HepG2 (cell line): Measurements from ENCODE around the gene SCAMP3. TPM values are rescaled to one million over a fixed set of nuclear protein-coding genes. Genes with fewer than 3 reads are reported as not detected.

ENCODE experiments used
- CERS6 ChIP-seq: sonication (generic); formaldehyde crosslinking; IDR thresholded peaks from 2 replicates; pipeline ENCODE4 v1.5.0; 2020; ENCODE audit warnings: missing genetic modification reagents
- ERF ChIP-seq: IDR thresholded peaks from 2 replicates; pipeline ENCODE4 v1.6.1; 2018; ENCODE audit warnings: missing biosample characterization, missing genetic modification reagents
- GFI1 ChIP-seq: sonication (generic); formaldehyde crosslinking; IDR thresholded peaks from 2 replicates; pipeline ENCODE4 v1.5.0; 2020; ENCODE audit warnings: missing genetic modification reagents, mild to moderate bottlenecking, borderline replicate concordance
- KLF9 ChIP-seq: IDR thresholded peaks from 2 replicates; pipeline ENCODE4 v1.6.1; 2016; ENCODE audit warnings: low read depth
- PCBP2 ChIP-seq: fragments of 200-400 bp; formaldehyde crosslinking; optimal IDR thresholded peaks from 2 replicates; pipeline ENCODE3; 2018; ENCODE audit warnings: low read length, low read depth; ENCODE audit not compliant: poor library complexity, severe bottlenecking
- RAD21 ChIP-seq: fragments of 450-650 bp; formaldehyde crosslinking; IDR thresholded peaks from 2 replicates; pipeline ENCODE4 v1.5.0; 2020; ENCODE audit warnings: mild to moderate bottlenecking
- RBM39 ChIP-seq: fragments of 200-400 bp; formaldehyde crosslinking; IDR thresholded peaks from one replicate; pipeline ENCODE4 v1.6.1; 2018; ENCODE audit warnings: antibody characterized with exemption, mild to moderate bottlenecking, low read depth, low read length; ENCODE audit not compliant: poor library complexity, severe bottlenecking
- SNAI1 ChIP-seq: sonication (generic); formaldehyde crosslinking; IDR thresholded peaks from 2 replicates; pipeline ENCODE4 v1.5.0; 2020; ENCODE audit warnings: mild to moderate bottlenecking, missing genetic modification reagents, borderline replicate concordance
- SUZ12 ChIP-seq: fragments of 150-350 bp; IDR thresholded peaks from 2 replicates; pipeline ENCODE4 v1.6.1; 2014; ENCODE audit warnings: low read depth, low read length
- TBL1XR1 ChIP-seq: fragments of 150-350 bp; IDR thresholded peaks from 2 replicates; pipeline ENCODE4 v1.6.1; 2014; ENCODE audit warnings: borderline replicate concordance, low read length; ENCODE audit not compliant: partially characterized antibody
- ZBTB37 ChIP-seq: sonication (generic); formaldehyde crosslinking; IDR thresholded peaks from 2 replicates; pipeline ENCODE4 v1.4.0; 2020; ENCODE audit warnings: mild to moderate bottlenecking, missing genetic modification reagents
- ZMAT3 ChIP-seq: sonication (generic); formaldehyde crosslinking; conservative IDR thresholded peaks from 2 replicates; pipeline ENCODE4 v1.7.0; 2021; ENCODE audit warnings: missing genetic modification reagents
- ZNF121 ChIP-seq: sonication (generic); formaldehyde crosslinking; IDR thresholded peaks from 2 replicates; pipeline ENCODE4 v1.5.0; 2020; ENCODE audit warnings: mild to moderate bottlenecking, missing genetic modification reagents
- ZNF256 ChIP-seq: sonication (generic); formaldehyde crosslinking; conservative IDR thresholded peaks from 2 replicates; pipeline ENCODE4 v1.4.0; 2020; ENCODE audit warnings: missing genetic modification reagents
- ZNF44 ChIP-seq: sonication (generic); formaldehyde crosslinking; IDR thresholded peaks from 2 replicates; pipeline ENCODE4 v1.5.1; 2020; ENCODE audit warnings: mild to moderate bottlenecking, missing genetic modification reagents
- ZNF562 ChIP-seq: sonication (generic); formaldehyde crosslinking; IDR thresholded peaks from 2 replicates; pipeline ENCODE4 v1.8.0; 2022; ENCODE audit warnings: missing genetic modification reagents, borderline replicate concordance
- ZSCAN12 ChIP-seq: sonication (generic); formaldehyde crosslinking; IDR thresholded peaks from 2 replicates; pipeline ENCODE4 v1.9.0; 2021; ENCODE audit warnings: mild to moderate bottlenecking, missing genetic modification reagents
- ZSCAN22 ChIP-seq: sonication (generic); formaldehyde crosslinking; IDR thresholded peaks from 2 replicates; pipeline ENCODE4 v1.4.0; 2020; ENCODE audit warnings: mild to moderate bottlenecking, missing genetic modification reagents
- polyA plus RNA-seq, 8 experiments: library from polyadenylated mRNA; depleted of rRNA in 3 of 8; stranded (reverse) in 7 of 8; unstranded in 1 of 8; fragments of >200 nt; fragmentation: Illumina TruSeq in 4 of 8; extraction: Trizol in 4 of 8; gene quantifications; 2 replicates each; pipeline versions ENCODE4 v1.2.1 to v1.2.3, GENCODE V29; 2011 to 2016; ENCODE audit warnings: low read depth in 4 of 8, missing spikeins in 1 of 8, mixed read lengths in 1 of 8; ENCODE audit not compliant: insufficient read depth in 1 of 8
- total RNA-seq, 5 experiments: library from RNA; depleted of rRNA; stranded (reverse); fragments of >200 nt; fragmentation: Illumina TruSeq; extraction: Trizol; gene quantifications; 2 replicates each; pipeline ENCODE4 v1.2.3, GENCODE V29; 2016; ENCODE audit warnings: low read depth in 1 of 5
- TF ChIP-seq, protein P1 (sequence below), 2 experiments: sonication (generic) in 1 of 2; formaldehyde crosslinking in 1 of 2; IDR thresholded peaks; 2 replicates each; pipeline versions ENCODE4 v1.5.1 to v1.6.1; 2011 to 2020; ENCODE audit warnings: borderline replicate concordance in 1 of 2, low read depth in 1 of 2, low read length in 1 of 2, mild to moderate bottlenecking in 1 of 2, missing genetic modification reagents in 1 of 2, moderate library complexity in 1 of 2
- TF ChIP-seq, protein P2 (sequence below): conservative IDR thresholded peaks from 2 replicates; pipeline ENCODE4 v1.6.1; 2018; ENCODE audit warnings: missing genetic modification reagents
- TF ChIP-seq, protein P3 (sequence below): sonication (generic); formaldehyde crosslinking; IDR thresholded peaks from 2 replicates; pipeline ENCODE4 v1.5.1; 2020; ENCODE audit warnings: mild to moderate bottlenecking, missing genetic modification reagents, moderate library complexity

Gene SCAMP3
- total and polyA plus RNA-seq, 2 of the 13 experiments (the other 11 are each of a cell fraction or from before 2014, with no cell fraction given): 46.8 to 83.3 TPM

GRCh38 chr1:155228096-155228427 lies 34.1 kb downstream of the SCAMP3 start (continued):
- 0 out of 2 replicates have a peak, but pooled peaks have one; percentile 15 for TF ChIP-seq ZNF44 (CRISPR knock-in tag)
- TF ChIP-seq GFI1 (CRISPR knock-in tag): no peak
- no peak for TF ChIP-seq KLF9 (CRISPR knock-in tag)
- TF ChIP-seq, protein P1, sequence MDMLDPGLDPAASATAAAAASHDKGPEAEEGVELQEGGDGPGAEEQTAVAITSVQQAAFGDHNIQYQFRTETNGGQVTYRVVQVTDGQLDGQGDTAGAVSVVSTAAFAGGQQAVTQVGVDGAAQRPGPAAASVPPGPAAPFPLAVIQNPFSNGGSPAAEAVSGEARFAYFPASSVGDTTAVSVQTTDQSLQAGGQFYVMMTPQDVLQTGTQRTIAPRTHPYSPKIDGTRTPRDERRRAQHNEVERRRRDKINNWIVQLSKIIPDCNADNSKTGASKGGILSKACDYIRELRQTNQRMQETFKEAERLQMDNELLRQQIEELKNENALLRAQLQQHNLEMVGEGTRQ (IDR thresholded peaks at IDR 0.05; ENCODE audit: low read depth, low read length): no peak
- TF ChIP-seq, protein P1 (CRISPR knock-in tag; IDR thresholded peaks at IDR 0.05; ENCODE audit: borderline replicate concordance): no peak
- TF ChIP-seq ERF (CRISPR knock-in tag): no peak
- no peak for TF ChIP-seq RAD21 (CRISPR knock-in tag)
- TF ChIP-seq TBL1XR1: no peak
- no peak for TF ChIP-seq CERS6
- no peak for TF ChIP-seq ZBTB37 (CRISPR knock-in tag)
- no peak for TF ChIP-seq ZSCAN12 (CRISPR knock-in tag)
- TF ChIP-seq ZSCAN22 (CRISPR knock-in tag): no peak
- no peak for TF ChIP-seq RBM39
- TF ChIP-seq, protein P2, sequence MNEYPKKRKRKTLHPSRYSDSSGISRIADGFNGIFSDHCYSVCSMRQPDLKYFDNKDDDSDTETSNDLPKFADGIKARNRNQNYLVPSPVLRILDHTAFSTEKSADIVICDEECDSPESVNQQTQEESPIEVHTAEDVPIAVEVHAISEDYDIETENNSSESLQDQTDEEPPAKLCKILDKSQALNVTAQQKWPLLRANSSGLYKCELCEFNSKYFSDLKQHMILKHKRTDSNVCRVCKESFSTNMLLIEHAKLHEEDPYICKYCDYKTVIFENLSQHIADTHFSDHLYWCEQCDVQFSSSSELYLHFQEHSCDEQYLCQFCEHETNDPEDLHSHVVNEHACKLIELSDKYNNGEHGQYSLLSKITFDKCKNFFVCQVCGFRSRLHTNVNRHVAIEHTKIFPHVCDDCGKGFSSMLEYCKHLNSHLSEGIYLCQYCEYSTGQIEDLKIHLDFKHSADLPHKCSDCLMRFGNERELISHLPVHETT: no peak
- no peak for TF ChIP-seq ZNF562 (CRISPR knock-in tag)
- TF ChIP-seq ZMAT3 (CRISPR knock-in tag): no peak
- no peak for TF ChIP-seq SUZ12
- no peak for TF ChIP-seq ZNF121 (CRISPR knock-in tag)
- TF ChIP-seq, protein P3, sequence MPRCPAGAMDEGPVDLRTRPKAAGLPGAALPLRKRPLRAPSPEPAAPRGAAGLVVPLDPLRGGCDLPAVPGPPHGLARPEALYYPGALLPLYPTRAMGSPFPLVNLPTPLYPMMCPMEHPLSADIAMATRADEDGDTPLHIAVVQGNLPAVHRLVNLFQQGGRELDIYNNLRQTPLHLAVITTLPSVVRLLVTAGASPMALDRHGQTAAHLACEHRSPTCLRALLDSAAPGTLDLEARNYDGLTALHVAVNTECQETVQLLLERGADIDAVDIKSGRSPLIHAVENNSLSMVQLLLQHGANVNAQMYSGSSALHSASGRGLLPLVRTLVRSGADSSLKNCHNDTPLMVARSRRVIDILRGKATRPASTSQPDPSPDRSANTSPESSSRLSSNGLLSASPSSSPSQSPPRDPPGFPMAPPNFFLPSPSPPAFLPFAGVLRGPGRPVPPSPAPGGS (CRISPR knock-in tag): 0 out of 2 replicates have a peak, but pooled peaks have one; percentile 25
- TF ChIP-seq PCBP2: no peak
- TF ChIP-seq ZNF256 (CRISPR knock-in tag): no peak
- TF ChIP-seq SNAI1: no peak
